ENCODE results near the gene VWA3B. TPM values are rescaled to one million over a fixed set of nuclear protein-coding genes. Genes with fewer than 3 reads are reported as not detected.

The VWA3B gene
- total RNA-seq, 1 donor from 2014 or later = not detected

GRCh38 chr2:98329549-98329948 is 242.6 kb downstream of the VWA3B start:
- intact Hi-C loops (cut with micrococcal nuclease) = no loop called here

- intact Hi-C loops (cut with micrococcal nuclease) = no loop called here
Observed at GRCh38 chr2:98332989-98333388, 246.0 kb downstream of the VWA3B start.

- intact Hi-C loops (cut with micrococcal nuclease) = no loop called here
Observed at GRCh38 chr2:98333922-98334321, 247.0 kb downstream of the VWA3B start.

GRCh38 chr2:98334439-98335078 is 247.6 kb downstream of the VWA3B start:
- intact Hi-C loops (cut with micrococcal nuclease) = no loop called here

GRCh38 chr2:98335271-98335670 is 248.3 kb downstream of the VWA3B start:
- intact Hi-C loops (cut with micrococcal nuclease) = no loop called here

GRCh38 chr2:98341241-98341640 is 254.3 kb downstream of the VWA3B start:
- intact Hi-C loops (cut with micrococcal nuclease) = no loop called here

- intact Hi-C loops (cut with micrococcal nuclease) = no loop called here
Observed at GRCh38 chr2:98343285-98343684, 256.3 kb downstream of the VWA3B start.

GRCh38 chr2:98346311-98347236 is 259.6 kb downstream of the VWA3B start, which contains the start of gene CNGA3:
TSS of gene CNGA3 (plus strand) at chr2:98346456. CDS start at chr2:98369976, 23,520 bp downstream.
- intact Hi-C loops (cut with micrococcal nuclease) = no loop called here

GRCh38 chr2:98347298-98348065 is 260.5 kb downstream of the VWA3B start:
- intact Hi-C loops (cut with micrococcal nuclease) = no loop called here

GRCh38 chr2:98348066-98348561 is 261.1 kb downstream of the VWA3B start:
- intact Hi-C loops (cut with micrococcal nuclease) = no loop called here

- intact Hi-C loops (cut with micrococcal nuclease) = no loop called here
Observed at GRCh38 chr2:98350411-98350810, 263.4 kb downstream of the VWA3B start.

GRCh38 chr2:98355881-98356280 is 268.9 kb downstream of the VWA3B start:
- intact Hi-C loops (cut with micrococcal nuclease) = no loop called here

- intact Hi-C loops (cut with micrococcal nuclease) = no loop called here
Observed at GRCh38 chr2:98356729-98357128, 269.8 kb downstream of the VWA3B start.

GRCh38 chr2:98357849-98358248 is 270.9 kb downstream of the VWA3B start:
- intact Hi-C loops (cut with micrococcal nuclease) = no loop called here

- intact Hi-C loops (cut with micrococcal nuclease) = no loop called here
Observed at GRCh38 chr2:98359986-98360385, 273.0 kb downstream of the VWA3B start.

Other genes with a start within 250 kb of the VWA3B start
- gene TMEM131, start 91.2 kb upstream of the VWA3B start, total RNA-seq = 34.7 and 40.1 TPM in 2 replicates

Data from T-helper 2 cell treated with Interferon-gamma antibody and Interleukin-4, amounts not matched to agents 100 ng/mL and 5 ng/mL, for 36 hours (primary cell).